ENCODE results near the gene CASS4. TPM values are rescaled to one million over a fixed set of nuclear protein-coding genes. Genes with fewer than 3 reads are reported as not detected.
A peak's percentile ranks its signal among the peaks of the same experiment; 100 is the strongest.

CASS4 gene
- total RNA-seq, 1 donor from 2014 or later = 0.40 TPM

DNA sequence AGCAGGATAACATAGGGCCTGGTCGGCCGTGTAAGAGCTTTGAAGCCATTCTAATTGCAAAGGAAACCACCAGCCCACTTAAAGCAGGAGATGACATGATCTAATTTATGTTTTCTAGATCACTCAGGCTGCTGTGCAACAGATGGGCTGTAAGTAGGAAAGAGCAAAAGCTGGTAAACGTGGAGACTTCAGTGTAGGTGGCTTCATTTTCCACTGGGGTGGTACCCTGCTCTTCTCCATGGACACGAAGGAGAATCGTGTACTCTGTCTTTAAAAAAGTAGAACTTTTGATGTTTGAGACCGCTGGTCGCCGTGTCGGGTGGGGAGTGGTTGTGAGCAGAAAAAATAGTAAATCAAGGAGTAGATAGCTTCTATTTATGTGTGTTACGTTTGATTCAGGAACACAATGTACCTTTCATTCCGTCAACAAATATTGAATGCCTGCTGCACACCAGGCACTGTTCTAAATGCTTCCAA lies 6.4 kb downstream of the CASS4 start:
- ATAC-seq (ENCODE audit: poor library complexity) (peak; percentile 9), DNase-seq (no peak)
- intact Hi-C loops (cut with DNase I) = no loop called here

DNA sequence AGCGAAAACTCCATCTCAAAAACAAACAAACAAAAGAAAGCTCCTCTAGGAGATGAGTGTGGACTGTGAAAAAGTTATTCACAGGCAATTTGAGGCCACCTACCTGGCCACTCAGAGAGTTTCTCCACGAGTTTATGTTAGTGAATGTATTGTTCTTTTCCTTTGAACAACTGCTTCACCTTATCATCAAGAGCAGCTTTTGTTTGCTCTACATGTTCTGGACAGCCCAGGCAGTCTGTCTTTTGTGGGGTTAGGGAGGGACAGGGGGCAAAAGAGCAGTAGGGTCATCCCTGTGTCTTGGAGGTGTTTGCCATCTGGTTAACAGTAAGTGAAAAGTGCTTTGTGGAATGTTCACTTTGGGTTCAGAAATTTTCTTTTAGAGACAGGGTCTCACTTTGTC lies 8.0 kb downstream of the CASS4 start:
- DNase-seq (no peak), ATAC-seq (ENCODE audit: poor library complexity) (no peak)
- intact Hi-C loops (cut with DNase I) = no loop called here

DNA sequence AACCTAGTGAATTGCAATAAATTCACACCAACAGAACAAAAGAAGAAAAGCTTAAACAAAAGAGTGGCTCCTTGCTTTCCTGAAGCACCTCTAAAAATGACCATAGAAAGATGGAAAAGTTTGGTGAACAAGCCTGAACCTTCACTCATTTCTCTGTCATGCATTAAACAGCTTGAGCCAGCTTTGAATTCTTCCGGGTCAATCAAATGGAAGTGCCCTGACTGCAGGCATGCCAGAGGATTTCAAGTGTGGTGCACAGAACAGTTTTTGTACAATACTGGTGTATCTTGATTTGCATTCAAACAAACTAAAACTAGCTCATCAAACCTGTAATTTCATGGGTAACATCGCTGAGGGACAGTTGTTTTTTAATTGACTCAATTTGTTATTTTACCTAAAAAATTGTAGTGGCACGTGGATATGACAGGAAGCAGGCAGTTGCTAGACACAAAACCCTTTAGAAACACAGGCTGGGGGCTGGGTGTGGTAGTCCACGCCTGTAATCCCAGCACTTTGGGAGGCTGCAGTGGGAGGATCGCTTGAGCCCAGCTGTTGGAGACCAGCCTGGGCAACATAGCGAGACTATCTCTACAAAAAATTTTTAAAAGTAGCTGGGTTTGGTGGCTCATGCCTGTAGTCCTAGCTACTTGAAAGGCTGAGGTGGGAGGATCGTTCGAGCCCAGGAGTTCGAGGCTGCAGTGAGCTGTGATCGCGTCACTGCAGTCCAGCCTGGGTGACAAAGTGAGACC lies 9.1 kb downstream of the CASS4 start:
- DNase-seq (no peak), ATAC-seq (ENCODE audit: poor library complexity) (no peak)
- intact Hi-C loops (cut with DNase I) = no loop called here

DNA sequence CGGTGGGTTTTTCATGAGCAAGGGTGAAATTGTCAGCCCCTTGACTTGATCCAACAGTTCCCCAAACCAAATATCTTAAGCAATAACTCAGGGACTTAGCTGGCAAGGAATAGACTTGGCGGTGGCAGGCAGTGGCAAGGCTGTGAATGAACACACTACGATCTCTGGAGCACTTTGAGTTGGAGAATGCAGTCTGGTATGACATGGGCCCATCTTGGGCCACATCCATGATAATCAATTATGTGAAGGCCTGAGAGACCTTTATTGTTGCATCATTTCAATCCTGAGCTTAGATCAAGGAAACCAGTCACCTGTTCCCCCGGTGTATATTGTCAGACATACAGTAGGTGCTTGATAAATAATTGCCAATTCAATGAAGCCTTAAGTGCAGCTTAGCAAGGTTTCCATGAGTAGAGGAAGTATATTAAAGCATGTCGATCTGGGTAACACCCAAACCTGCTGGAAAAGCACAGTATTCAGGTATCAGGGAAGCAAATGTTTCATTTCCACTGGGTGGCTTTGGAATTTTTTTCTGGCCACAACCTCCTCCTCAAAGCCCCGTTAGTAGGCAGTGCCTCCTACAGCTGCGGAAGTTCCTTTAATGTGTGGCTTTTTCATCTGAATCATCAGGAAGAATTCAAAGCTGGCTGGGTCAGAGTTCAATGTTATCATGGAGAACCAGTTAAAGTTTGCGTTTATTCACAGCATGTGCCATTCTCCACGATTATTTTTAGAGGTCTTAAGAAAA lies 10.2 kb downstream of the CASS4 start:
- ATAC-seq (ENCODE audit: poor library complexity) (no peak), DNase-seq (no peak)
- intact Hi-C loops (cut with DNase I) = no loop called here

DNA sequence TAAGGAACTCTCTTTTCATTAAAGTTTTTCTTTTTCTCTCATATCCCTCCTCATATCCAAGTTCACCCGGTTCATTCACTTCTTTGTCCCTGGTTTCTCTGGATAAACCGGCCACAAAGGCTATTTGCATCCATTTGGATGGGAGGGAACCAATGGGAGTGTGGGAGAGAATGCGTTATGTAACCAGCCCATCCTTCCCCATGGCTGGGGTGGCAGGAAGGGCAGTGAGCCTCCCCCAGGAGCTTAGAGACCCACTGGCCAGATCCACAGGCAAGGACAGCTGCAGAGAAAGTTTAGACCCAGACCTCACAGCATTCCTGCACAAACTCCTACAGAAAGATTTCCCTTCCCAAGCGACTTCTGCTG lies 10.7 kb downstream of the CASS4 start:
- ATAC-seq (ENCODE audit: poor library complexity) = no peak
- intact Hi-C loops (cut with DNase I) = no loop called here
- DNase-seq = no peak

DNA sequence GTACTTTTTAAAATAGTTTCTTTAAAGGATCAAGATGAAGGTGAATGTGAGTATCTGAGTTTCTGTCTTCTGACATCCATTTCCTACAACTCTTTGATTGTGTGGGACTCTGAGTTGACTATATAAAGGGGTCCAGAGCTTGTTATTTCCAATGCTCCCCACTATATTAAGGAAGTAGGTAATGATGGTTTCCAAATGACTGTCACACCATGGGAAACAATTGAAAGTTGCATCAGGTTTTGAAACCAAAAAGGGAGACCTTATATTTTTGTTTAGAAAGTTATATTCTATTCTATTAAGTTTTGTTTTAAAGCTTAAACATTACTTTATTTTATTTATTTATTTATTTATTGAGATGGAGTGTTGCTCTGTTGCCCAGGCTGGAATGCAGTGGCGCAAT lies 11.2 kb downstream of the CASS4 start:
- no peak for ATAC-seq (ENCODE audit: poor library complexity)
- intact Hi-C loops (cut with DNase I) = no loop called here
- DNase-seq = no peak

DNA sequence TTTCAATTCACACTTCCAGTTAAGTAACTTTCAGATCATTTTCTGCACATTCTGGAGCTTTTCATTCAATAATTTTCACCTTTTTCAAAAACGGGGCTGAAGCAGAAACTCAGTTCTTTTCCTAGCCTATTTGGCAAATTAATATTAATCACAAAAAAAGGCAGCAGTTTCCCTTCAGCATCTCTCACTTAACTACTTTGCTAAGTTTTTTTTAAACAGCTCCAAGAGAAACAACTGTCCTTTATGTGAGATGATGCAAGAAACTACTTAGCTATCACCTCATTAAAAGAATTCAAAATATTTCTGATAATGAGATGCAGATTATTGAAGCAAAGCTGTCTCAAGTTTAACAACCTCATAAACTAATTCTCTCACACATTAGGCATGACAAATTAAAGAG lies 11.8 kb downstream of the CASS4 start:
- intact Hi-C loops (cut with DNase I) = no loop called here
- ATAC-seq (ENCODE audit: poor library complexity) (no peak), DNase-seq (no peak)

DNA sequence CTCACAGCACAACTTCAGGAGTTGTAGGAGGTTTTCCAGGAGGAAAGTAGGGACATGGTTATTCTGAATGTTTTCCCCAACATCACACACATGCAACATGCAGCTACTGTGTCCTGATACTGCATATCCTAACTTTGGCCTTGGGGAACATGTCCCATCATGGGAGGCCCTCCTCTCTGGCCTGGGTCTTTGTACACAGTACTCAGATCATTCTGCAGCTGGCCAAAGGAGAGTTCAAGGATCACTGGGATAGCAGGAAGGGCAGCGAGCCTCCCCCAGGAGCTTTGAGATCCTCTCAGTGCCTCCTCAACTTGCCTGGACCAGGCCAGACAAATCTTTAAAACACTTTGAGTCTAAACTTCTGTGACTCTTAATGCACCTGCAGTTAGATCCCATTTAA lies 12.9 kb downstream of the CASS4 start:
- no peak for ATAC-seq (ENCODE audit: poor library complexity)
- no peak for DNase-seq
- intact Hi-C loops (cut with DNase I) = no loop called here

DNA sequence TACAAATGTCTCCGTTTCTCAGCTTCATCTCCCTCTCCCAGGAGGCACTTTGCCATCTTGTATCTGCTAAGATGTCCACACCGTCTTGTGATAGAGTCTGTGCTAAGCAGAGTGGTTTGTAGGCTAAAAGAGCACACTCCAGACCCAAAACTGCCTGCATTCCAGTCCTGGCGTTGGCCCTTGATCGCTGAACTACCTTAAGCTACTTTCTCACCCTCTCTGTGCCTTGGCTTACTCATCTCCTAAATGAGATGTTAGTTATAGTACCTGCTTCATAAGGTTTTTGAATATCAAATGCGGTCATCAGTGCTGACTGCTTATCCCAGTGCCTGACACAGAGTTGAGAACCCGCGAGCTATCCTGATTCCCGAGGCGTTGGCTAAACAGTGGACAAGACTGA lies 14.0 kb downstream of the CASS4 start:
- DNase-seq (no peak), ATAC-seq (ENCODE audit: poor library complexity) (no peak)
- intact Hi-C loops (cut with DNase I) = no loop called here

DNA sequence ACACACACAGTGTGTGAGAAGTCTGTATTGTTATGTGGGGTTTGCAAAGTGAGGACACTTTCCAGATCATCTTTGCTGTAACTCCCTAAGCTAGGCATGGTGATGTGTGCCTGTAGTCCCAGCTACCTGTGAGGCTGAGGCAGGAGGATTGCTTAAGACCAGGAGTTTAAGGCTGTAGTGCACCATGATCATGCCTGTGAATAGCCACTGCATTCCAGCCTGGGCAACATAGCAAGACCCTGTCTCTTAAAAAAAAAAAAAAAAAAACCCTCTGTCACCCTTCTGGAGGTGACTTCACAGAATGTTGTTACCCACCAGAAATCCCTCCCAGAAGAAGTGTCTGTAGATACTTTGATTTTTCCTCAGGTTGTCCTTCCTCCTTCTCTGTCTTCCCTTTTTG lies 14.9 kb downstream of the CASS4 start:
- intact Hi-C loops (cut with DNase I) = no loop called here
- no peak for ATAC-seq (ENCODE audit: poor library complexity)
- no peak for DNase-seq

DNA sequence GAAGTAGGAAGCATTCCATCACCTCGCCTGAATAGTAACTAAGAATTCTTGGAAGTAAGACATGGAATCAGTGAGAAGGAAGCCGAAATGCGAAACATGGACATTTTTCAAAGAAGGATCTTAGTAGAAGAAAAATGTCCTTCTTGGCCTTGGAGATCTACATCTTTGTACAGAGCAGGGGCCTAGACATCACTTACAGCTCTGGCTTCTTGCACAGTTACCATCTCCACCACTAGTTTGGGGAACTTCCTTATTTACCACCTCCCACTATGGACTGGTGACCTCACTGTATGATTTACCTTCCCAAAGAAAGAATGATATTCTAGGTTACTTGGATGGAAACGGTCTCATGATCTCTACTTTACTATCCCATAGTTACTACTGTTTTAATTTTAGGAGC lies 15.7 kb downstream of the CASS4 start:
- DNase-seq = no peak
- ATAC-seq (ENCODE audit: poor library complexity) = no peak
- intact Hi-C loops (cut with DNase I) = no loop called here

DNA sequence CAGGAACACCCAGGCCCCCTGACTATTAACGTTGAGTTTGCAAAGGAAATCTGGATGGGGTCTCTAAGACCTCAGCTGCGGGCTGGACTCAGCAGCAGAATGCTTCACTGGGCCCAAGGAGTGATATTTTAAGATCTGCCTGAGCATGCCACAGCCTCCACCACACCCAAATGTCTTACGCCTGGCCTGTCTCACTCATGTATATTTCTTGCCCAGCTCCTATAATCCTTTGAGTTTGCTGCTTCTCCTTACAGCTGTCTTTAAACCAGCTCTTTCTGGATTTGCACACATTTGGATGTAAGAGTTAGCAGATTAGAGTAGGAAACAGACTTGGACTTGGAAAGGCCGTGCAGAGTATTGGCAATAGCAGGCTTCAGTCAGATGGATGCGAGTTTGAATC lies 16.4 kb downstream of the CASS4 start:
- DNase-seq = no peak
- intact Hi-C loops (cut with DNase I) = no loop called here
- ATAC-seq (ENCODE audit: poor library complexity) = no peak

DNA sequence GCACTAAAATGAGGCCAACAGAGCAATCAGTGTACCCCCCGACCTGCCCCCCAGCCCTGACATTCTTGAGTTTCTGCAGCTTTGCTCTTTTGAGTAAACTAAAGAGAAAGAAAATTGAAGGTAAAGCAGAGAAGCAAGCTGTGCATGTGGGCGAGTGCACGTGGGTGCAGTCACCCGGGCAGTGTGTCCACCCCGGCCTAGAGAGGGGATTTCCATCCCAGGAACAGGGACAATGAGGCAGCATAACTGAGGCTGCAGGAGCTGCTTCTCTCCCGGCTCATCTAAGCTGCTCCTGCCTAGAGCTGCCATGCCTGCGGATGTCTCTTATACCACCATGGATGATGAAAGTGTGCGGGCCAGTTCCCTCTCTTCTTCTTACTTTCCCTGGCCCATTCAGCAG lies 16.8 kb downstream of the CASS4 start:
- DNase-seq (no peak), ATAC-seq (ENCODE audit: poor library complexity) (no peak)
- intact Hi-C loops (cut with DNase I) = no loop called here

DNA sequence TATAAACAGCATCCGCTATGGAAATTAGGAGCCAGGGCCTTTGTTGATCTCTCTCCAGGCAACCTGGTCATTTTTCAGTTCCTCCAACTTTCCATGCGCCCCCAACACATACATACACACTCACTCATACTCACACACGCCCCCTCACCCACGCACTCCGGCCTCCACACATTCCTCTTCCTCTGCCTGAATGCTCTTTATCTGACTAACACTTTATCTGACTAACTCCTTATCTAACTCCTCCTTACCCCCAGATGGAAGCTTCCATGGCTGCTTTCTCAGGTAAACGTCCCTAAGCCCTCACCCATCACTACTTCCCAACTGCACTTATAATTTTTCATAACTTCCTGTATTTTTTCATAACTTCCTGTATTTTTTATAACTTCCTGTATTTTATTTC lies 17.4 kb downstream of the CASS4 start:
- intact Hi-C loops (cut with DNase I) = no loop called here
- no peak for ATAC-seq (ENCODE audit: poor library complexity)
- no peak for DNase-seq

DNA sequence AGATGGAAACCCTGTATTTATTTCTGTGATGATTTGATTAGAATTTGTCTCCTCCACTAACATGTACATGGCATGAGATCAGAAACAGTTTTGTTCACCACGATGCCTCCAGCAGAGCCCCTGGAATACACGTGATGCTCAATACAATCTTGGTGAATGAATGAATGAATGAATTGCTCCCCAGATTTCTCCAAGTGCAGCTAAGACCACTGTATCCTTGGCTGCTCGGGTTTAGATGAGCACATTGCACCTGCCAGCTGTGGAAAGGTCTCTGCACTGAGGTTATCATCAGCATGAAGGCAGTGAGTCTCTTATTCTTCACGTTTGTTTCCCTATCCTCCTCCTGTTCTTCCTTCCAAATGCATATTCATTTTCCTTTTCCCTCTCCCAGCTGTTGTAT lies 17.9 kb downstream of the CASS4 start:
- intact Hi-C loops (cut with DNase I) = no loop called here
- DNase-seq (no peak), ATAC-seq (ENCODE audit: poor library complexity) (no peak)

DNA sequence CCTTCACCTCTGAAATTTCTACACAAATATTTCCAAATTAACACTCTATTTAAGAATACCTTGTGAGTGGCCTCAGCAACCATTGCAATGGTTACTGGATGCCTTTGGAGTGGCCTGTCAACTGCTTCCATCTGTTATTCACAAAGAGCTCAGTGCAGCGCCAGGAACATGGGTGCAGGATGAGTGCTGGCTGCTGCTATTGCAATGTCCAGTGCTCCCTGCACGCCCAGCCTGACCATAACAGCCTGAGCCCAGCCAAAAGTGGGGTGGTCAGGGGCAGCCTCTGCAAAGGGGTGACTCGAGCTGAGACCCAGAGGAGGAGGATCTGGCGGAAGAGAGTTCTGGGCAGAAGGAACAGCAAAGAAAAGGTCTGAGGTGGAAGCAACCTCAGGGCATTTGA lies 18.4 kb downstream of the CASS4 start:
- intact Hi-C loops (cut with DNase I) = no loop called here
- no peak for DNase-seq
- ATAC-seq (ENCODE audit: poor library complexity) = no peak

DNA sequence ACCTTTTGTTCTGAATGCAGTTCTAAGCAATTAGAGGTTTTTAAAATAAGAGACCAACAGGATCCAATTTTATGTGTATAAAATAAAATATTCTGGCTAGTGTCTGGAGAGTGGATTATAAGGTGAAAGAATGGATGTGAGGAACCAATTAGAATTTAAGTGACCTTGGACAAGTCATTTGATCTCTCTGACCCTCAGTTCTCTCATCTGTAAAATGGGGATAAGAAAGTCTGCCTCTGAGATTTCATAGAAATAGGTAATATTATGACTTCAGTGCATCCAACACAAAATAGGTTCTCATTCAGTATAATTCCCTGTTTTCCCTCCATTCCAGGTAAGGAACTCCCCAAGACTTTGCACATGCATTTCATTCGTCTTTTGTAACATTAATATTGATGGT lies 18.9 kb downstream of the CASS4 start:
- ATAC-seq (ENCODE audit: poor library complexity) (no peak), DNase-seq (no peak)
- intact Hi-C loops (cut with DNase I) = no loop called here

DNA sequence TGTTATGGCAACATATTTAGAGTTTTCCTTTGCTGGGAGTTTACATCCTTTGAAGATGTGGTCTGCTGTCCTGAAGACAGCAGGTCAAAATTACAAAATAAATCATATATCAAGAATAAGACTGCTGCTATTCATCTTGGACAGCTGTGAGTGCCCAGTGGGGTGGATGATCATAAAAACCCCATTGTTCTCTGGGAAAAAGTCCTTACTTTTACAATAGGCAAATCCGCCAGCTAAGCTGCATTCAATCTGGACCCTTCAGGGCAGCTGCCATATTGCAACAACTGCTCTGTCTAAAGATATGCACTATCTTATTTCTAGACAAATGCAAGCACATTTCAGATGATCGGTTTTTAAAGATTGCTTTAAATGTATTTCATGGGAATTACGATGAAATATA lies 19.4 kb downstream of the CASS4 start:
- DNase-seq (no peak), ATAC-seq (ENCODE audit: poor library complexity) (no peak)
- intact Hi-C loops (cut with DNase I) = no loop called here

DNA sequence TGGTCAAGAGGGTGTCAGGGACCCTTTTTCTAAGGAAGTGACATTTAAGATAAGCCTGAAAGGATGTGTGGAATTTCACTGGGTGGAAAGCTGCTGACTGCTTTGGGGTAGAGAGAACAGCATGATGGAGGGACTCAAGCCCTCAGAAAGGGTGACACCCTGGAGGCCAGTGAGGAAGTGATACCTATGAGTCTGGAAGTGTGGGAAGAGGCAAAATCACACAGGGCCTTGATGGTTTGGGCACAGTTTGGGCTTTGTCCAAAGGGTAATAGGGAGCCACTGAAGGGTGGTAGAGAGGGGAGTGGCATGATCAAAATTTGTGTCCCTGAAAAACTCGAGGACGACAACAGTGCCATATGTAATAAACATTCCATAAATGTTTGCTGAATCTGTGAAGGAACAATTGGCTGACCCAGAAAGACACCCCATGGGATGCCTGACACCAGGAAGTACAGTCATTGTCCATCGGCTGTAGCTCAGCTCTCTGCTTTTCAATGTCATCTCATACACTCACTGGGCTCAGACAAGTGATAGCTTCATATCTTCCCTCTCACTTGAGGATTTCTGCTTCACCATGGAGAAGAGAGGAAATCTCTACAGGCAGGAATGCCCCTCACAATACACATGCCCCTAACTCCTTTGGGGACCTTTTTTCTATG lies 21.3 kb downstream of the CASS4 start:
- ATAC-seq (ENCODE audit: poor library complexity) (no peak), DNase-seq (no peak)
- intact Hi-C loops (cut with DNase I) = no loop called here

DNA sequence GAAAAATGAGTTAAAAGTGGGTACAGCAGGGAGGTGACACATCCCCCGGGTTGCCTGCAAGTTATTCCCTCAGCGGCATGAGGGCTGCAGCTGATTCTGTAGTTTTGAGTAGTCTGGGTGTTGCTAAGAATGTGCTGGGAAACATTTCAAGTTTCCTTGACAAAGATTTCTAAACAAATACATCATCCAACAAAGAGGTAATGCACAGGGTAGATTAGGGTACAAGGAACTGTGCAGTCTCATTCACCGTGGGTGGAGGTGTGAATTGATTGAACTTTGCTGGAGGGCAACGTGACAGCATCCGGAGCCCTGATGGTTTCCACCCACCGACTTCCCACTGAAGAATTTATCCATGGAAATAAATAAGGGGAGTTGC lies 21.8 kb downstream of the CASS4 start:
- no peak for DNase-seq
- ATAC-seq (ENCODE audit: poor library complexity) = no peak
- intact Hi-C loops (cut with DNase I) = no loop called here

Data from Right ventricle myocardium superior (tissue), 1 donor.